Renal pelvis (tissue), 4 donors: ENCODE measurements around the gene ABCC8. TPM values are rescaled to one million over a fixed set of nuclear protein-coding genes. Genes with fewer than 3 reads are reported as not detected.

Source experiments
- DNase-seq: peaks from one replicate; pipeline ENCODE4 v3.0.0-alpha.2; 2013
- polyA plus RNA-seq, 3 donors: library from polyadenylated mRNA; unstranded; fragments of 120-200 nt; gene quantifications; one replicate each; pipeline ENCODE4 v1.2.1, GENCODE V29; 2013; ENCODE audit not compliant: insufficient read length in 3 of 3

The ABCC8 gene
- polyA plus RNA-seq, 3 donors: 1.1 to 2.5 (median 1.7) TPM

DNA sequence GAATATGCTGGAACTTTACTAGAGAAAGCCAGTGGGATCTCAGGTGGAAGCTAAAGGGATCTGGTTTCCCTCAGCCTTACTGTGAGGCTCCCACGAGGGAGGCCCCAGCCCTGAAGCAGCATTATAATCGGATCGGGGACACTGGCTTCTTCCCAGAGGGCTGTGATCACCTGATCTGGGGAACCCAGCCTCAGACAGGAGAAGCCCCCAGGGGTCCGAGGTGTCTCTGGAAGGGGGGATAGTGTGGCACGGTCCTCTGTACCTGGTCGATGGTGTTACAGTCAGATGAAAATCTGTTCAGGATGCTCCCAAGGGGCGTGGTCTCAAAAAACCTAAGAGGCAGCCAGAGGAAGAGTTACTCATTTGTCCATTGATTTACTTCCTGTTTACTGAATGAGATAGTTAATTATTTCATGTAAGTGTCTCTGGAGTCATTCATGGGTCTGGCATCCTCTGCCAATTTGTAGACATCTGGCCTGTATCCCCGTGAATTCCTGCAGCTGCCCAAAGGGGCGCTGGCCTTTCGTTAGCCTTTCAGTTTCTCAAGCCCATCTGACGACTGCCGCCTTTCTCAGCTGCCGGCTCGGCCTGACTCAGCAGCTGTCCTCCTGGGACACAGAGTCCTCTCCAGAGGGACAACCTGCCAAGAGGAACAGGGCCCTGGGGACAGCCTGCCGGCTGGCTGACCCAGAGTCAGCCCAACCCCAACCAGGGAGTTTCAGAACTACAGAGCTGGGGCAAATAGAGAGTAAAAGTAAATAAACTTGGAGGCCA is 71.2 kb downstream of the ABCC8 start:
- peak; percentile 16 for DNase-seq

DNA sequence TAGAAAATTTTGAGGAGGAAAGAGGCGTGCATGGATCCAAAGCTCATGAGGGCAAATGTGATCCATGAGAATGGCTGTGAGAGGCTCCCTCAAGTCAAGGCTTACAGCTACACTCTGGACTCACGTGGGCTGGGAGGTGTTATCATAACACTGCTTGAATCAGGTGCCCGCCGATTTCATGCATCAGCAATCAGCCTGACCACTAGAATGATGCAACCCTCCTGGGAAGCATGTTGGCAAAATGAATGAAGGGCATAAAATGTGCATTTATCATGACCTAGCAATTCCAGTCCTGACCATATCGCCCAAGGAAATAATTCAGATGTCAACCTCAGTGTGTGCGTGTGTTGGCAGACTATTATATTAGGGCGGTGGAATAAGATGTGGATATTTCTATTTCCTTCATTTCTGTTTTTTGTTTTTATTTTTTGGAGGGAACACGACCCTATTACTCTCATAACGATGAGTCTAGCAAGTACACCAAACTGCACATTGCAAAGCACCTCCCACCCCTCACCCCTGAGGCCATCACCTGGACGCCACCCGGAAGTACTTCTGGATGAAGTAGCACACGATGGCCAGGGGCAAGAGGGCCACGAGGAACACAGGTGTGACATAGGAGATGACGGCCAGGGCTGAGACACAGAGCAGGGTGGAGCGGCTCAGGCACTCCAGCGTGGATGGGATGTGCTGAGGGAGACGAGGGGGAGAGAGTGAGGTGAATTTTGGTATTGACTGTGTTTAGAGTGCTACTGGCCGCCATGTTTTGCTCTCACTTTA is 72.5 kb downstream of the ABCC8 start:
- peak; percentile 20 for DNase-seq

DNA sequence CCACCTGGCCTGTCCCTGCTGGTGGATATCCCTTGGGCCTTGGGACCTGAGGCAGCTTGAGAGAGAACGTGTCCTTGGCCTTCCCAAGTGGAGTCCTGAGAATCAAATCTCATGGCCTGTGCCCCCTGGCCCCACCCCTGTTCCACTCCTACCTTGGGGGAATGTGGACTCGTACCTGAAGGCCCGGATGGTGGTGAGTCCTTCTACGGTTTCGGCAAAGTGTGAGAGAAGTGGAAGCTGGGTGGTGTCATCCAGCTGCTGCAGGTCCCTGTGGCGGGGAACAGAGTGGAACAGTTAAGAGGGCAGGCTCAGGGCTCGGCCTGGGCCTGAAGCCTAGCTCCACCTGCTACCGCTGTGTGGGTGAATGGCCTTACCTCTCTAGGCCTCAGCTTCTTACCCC is 74.2 kb downstream of the ABCC8 start:
- no peak for DNase-seq

DNA sequence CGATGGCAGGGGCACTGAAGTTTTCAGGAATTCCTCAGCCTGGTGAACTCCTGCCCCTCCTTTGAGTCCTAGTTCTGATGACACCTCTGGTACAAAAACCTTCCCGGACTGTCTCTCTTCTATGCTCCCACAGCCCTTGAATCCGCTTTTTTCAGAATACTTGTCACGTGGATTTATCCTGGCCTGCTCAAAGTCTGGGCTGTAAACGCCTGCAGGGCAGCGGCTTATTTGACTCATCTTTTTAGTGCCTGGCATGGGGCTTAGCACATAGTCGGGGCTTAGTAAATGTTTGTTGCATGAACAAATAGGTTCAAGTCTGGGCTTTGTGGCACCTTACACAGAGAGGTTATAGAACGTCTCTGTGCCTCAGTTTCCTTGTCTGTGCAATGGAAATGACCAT is 74.8 kb downstream of the ABCC8 start:
- DNase-seq: no peak

DNA sequence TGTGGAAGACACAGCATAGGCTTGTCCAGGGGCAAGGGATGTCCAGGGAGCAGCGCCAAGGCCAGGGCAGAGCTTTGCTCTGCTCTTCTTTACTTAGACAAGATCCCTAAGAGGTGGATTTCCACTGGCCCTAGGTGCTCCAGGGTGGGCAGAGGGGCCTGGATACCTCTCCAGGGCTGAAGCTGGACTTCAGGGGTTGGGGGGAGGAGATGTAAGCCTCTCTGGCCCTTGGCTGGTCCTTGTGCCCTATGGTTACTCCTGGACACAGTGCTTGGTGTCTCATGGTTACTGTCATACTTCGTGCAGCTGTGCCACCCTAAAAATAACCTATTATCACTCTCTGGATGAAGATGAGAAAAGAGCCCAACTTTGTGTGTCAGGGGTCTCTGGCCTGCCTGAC is 75.3 kb downstream of the ABCC8 start:
- no peak for DNase-seq

DNA sequence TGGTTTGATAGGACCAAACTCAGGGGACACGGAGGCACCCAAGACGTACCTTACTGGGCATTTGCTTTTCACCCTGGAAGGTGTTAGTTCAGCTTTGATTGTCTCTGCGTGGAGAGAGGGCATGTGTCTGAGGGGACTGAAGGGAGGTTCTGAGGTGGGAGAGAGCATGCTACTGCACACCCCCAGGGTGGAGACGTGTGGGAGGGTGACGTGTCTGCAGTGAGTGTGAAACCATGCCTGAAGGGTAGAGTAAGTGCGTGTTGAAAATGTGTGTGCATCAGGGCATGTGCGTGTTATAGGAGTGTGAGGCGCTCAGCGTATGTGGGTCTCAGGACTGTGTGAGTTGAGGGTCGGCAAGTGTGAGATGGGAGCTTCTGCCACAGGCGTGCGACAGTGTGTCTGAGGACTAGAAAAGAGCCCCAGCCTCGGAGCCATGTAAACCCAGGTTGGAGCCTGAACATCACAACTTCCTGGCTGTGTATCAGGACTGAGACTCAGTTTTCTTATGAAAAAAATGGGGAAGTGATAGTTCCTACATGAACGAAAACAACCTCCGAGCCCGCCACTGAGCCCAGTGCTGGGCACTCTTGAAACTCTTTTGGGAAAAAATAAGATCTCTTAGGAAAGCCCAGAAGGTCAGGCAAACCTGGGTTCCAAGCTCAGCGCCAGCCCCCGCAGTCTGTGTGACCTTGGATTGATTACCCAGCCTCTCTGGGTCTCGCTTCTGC is 76.4 kb downstream of the ABCC8 start:
- no peak for DNase-seq

DNA sequence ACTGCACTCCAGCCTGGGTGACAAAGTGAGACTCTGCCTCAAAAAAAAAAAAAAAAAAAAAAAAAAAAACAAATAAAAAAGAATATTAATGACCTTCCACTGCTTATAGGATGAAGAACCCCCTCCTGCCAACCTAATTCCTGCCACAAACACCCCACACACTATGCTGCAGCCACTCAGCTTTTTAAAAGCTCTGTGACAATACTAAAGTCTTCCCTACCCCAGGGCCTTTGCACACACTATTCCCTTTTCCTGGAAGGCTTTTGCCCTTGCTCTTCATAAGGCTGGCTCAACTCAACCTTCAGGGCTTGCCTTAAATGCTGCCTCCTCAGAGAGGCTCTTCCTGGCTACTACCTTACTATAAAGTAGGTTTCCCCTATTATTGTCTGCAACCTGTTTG is 77.4 kb downstream of the ABCC8 start:
- no peak for DNase-seq

DNA sequence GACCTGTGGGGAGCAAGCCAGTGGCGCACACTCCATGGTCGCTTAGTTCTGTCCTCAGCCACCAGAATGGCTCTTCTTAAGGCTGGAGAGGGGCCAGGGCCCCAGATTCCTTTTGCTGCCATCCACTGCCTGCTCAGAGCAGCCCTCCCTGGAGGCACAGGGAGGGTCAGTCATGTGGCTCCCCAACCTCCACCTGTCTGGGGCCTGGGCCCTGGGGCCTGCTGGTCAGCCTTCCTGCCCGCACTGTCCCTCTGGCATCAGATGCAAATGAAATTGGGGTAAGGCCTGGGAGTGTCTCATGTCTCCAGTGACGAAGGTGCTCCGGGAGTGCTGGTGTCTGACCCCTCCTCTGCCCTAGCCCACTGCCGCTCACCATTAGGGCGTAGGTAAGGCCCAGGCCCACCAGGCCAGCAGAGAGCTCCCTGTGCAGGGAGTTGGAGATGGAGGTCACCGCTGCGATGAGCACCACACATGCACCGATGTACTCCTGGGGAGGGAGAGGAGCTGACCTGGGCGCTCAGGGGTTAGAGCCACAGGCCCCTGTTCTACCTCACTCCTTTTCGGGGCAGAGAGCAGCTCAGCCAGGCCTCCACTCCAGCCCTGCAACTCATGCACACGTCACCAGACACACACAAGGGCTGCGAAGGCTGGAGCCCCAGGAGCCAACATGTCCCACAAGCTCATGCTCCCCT is 79.2 kb downstream of the ABCC8 start:
- DNase-seq: no peak

DNA sequence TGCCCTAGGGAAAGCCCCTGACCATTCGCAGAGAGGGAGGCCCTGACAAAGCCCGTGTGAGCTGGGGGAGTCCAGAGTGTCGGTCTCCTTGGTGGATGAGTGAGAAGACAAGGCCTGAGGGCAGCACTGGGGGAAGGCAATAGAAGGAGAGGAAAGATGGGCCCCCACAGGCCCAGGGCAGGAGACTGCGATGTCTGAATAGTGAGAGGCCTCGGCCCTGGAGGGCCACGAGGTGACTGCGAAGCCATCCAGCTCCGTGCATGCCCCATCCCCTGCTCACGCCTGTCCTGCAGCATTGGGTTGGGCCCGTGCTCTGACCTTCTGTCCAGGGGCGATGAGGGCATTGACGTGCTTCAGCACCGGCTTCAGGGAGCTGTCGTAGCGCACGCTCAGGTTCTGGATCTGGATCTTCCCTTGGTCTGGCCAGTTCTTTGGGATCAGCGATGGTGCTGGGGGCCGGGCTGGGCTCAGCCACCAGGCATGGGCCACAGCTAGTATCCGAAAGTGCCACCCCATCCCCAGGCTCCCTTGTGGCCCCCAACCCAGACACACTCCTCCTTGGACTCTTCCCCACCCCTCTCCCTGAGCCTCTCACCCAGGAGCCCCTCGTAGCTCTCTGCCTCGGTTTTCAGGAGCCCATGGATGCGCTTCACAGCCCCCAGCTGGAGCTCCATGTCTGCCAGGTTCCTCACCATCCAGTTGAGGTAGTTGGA is 79.9 kb downstream of the ABCC8 start:
- DNase-seq: no peak

DNA sequence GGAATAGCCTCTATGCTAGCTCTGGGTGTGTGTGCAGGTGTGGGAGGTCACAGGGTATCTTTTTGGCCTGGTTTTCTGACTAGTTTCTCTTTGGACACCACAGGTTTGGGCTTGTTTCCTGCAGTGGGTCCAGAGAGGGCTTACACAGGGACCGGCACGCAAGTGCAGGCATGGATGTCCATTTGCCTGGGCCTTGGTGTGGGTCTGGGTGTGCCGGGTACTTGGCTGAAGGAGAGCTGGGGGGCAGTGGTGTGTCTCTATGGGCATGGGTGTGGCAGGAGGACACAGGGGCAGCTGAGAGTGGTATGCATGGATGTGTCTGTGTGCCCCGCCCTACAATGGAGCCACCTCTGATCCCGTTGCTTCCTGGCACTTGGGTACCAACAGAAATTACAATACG is 80.7 kb downstream of the ABCC8 start:
- no peak for DNase-seq

DNA sequence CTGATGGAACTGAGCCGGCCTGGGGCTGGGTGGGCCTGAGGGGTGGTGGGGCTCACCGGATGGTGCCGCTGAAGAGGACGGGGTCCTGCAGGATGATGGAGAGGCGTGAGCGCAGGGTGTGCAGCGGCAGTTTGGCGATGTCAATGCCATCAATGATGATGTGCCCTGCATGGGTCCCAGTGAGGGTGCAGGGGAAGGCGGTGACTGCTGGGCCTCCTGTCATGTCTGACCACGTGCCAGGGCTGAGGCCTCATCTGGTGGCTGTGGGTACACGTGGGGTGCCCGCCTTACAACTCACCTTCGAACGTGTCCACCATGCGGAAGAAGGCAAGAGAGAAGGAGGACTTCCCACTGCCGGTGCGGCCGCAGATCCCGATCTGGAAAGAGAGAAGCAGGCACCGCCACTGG is 81.1 kb downstream of the ABCC8 start:
- DNase-seq: no peak

DNA sequence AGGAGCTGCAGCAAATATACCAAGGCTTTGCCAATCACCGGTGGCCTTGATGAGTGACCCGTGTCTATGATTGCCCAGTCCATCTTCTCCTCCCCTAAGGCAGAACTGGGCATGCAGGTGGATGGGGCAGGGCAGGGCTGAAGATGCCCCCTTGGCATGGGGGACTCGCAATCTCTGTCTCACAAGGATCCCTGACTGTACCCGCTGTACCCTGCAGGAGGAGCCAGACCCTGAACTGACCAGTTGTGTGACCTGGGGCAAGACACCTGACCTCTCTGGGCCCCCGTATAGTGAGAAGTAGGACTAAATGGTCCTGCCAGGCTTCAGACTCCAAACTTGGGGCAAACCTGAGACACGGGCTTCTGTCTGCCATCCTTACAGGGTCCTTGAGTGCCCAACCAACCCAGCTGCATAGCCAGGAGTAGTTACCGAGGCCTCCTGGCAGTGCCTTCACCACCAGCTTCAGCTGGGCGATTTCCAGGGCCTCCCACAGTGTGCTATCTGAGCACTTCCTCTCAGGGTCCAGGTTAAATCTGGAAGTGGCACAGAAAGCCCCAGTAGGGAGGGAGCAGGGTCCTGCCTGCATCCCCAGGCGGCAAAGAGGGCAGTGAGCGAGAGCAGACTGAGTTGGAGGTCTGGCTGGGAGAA is 81.8 kb downstream of the ABCC8 start:
- no peak for DNase-seq

DNA sequence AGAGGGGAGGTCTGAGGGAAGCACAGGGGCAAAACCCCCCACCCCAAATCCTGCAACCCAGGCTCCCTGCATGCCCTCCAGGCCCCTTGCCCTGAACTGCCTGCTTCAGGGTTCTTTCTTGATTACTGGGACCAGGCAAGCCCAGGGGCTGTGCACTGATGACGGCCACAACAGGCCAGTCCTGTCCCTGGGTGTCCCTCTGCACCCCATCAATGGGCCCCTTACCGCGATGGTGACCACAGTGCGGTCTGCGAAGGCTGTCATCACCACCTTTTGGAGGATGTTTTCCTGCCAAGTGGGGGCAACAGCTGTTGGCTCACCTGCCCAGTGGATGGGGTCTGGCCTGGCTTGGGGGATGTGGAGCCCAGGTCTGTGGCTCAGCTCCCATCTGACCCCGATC is 83.2 kb downstream of the ABCC8 start:
- no peak for DNase-seq

DNA sequence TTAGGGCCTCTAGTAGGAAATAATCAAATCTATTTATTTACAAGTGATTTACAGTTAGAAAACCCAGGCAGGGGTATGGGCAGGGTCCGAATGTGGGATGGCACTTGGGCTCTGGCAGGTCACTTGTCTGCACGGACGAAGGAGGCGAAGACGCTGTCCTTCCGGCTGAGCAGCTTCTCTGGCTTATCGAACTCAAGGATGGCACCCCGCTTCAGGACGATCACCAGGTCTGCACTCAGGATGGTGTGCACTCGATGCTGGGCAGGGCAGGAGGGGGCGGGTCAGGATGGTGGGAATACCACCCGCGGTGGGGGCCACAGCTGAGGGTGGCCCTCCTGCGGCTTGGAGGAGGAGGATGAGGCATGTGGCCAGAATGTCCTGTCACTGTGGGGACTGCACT is 83.8 kb downstream of the ABCC8 start:
- no peak for DNase-seq

DNA sequence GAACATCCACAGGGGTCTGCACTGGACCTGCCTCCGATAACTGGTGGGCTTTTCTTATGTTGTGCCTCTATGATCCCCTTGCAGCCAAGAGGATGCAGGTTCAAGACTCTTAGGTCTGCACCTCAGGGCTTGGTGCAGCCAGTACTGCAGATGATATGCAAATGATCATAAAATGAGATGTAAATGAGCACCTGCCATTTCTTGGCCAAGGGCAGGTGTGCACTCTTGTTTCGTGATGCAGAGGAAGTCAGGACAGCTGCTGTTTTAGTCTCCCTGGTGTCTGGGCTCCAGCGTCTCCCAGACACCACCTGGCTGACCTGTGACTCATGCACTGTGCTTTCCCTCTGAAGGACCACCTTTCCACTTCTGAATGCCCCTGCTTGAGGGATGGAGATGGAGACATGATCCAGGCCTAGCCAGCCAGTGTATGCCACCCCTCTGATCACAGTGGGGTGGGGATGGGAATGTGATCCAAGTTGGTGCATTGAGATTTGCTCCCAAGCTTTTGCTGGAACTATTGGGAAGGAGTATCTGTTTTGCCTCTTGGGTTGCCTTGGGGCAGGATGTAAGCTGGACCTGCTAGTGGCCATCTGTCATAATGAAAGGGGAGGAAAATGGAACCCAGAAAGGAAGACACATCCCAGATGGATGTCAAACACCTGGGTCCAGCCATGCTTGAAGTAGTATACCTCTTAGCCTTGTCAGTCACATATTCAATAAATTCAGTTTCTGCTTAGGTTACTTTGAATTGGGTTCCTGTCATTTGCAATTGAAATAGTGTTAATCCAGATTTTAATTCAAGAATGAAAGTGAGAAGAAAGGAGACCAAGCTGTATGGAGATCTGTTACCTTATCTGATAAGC is 84.9 kb downstream of the ABCC8 start:
- no peak for DNase-seq

DNA sequence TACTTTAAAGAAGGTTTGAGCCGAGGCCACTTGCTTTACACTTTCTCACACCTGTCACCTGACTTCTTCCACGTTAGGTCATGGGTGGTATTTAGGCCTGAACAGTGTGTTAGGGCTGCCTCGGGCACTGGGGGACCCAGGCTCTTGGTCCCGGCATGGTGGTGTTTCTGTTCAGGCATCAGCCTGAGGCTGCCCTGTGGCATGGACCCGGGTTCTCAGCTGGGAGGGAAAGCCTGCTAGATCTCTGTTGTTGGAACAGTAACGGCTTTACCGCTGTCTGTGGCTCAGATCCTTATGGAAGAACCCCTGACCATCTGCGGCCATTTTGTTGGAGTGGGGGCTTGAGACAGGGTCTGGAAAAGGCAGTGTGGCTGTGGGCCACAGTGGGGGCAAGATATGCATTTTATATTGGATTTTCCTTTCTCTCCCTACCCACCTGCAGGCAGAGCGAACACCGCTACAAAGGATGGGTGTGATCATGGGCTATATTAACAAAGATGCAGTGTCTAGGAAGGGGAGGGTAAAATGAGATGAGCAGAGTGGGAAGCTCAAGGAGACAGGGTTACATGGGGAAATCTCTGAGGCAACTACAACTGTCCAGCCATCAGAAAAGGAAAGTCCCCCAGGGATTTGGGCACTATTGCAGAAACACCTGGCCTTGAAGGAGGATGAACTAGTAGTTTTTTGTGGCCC is 86.5 kb downstream of the ABCC8 start:
- DNase-seq: no peak

DNA sequence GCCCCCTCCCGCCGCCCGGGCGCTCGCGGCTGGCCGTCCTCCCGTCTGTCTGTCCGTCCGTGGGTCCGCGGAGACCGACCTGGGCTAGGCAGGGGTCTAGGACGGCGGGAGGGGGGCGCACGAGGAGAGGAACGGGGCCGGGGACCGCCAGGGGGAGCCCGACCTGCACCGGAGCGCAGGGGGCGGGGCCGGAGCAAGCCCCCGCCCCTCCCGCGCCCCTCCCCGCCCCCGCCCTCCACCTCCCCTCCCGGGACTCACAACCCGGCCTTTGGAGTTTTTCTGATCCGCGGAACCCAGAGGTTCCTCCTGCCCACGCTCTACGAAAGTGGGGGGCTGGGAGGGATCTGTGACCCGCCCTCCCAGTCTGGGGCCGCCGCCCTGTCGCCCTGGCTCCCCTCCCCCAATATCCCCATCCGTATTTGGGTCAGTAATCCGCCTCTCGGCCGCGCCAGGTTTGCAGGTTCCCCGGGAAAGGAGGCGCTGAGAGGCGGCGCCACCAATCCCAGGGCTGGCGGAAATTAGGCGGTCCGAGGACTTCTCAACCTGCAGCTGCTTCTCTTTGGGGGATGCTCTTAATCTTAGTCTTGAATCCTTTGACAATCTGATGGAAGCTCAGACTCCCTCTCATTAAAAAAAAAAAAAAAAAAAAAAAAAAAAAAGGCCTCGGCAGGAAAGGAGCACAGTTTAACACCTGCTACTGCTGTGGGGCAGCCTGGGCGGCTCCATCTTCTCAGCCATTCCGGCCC is 87.3 kb downstream of the ABCC8 start:
- peak; percentile 69 for DNase-seq

DNA sequence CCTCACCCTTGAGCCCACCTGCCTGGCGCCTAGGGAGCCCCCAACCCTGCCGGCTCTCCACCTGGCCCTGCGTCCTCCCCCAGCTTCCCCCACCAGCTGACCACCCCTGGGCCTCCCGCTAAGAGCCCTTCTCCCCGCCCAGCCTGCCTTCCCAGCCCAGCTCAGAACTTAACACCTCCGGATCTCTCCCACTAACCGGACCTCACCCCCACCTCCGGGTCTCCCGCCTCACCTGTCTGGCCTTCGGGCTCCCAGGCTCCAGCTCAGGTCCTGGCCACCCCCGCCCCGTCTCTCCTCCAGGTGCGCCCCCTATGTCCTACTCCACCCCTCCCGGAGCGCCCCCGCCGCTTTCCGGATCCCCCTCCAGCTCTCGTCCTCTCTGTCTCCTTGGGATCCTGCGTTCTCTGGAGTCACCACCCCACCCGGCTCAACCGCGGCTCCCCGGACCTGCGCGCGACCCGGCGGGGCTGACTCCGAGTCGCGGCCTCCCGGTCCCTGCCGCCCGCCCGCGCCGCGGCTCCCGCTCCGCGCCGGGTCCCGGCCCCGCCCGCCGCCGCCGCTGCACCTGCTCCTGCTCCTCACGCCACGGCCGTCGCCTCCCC is 87.9 kb downstream of the ABCC8 start, which contains the start of gene KCNJ11:
KCNJ11 (minus strand) TSS at position 51 of the 602 bp plus-strand sequence. CDS start 568 bp downstream, outside the sequence.
- peak; percentile 11 for DNase-seq
